GM23248 (cell line): ENCODE measurements around the gene PREX1. TPM values are rescaled to one million over a fixed set of nuclear protein-coding genes. Genes with fewer than 3 reads are reported as not detected.

Experiments used
- DNase-seq: peaks from one replicate; pipeline ENCODE4 v3.0.0-alpha.2; 2015
- H2AFZ ChIP-seq: fragments of 200-600 bp; sonication (generic); 2 replicates; pipeline ENCODE4 v1.6.1; 2016; ENCODE audit warnings: antibody characterized with exemption
- H3F3A ChIP-seq: fragments of 200-600 bp; sonication (generic); 2 replicates; pipeline ENCODE4 v1.6.1; 2016; ENCODE audit warnings: mild to moderate bottlenecking, antibody characterized with exemption, mixed run types; ENCODE audit not compliant: insufficient read depth
- H3K27ac ChIP-seq: fragments of 200-600 bp; sonication (generic); 2 replicates; pipeline ENCODE4 v1.5.1; 2016; ENCODE audit warnings: mild to moderate bottlenecking
- H3K27me3 ChIP-seq: fragments of 200-600 bp; sonication (generic); replicated peaks from 2 replicates; pipeline ENCODE4 v1.6.1; 2016; ENCODE audit warnings: mild to moderate bottlenecking; ENCODE audit not compliant: insufficient read depth
- H3K36me3 ChIP-seq: fragments of 200-600 bp; sonication (generic); 2 replicates; pipeline ENCODE4 v1.6.1; 2016; ENCODE audit warnings: low read depth, mild to moderate bottlenecking
- H3K4me1 ChIP-seq: fragments of 200-600 bp; sonication (generic); 2 replicates; pipeline ENCODE4 v1.6.1; 2016; ENCODE audit warnings: mild to moderate bottlenecking; ENCODE audit not compliant: insufficient read depth
- H3K4me2 ChIP-seq: fragments of 200-600 bp; sonication (generic); one replicate; pipeline ENCODE4 v1.6.1; 2016; ENCODE audit warnings: mild to moderate bottlenecking; ENCODE audit not compliant: unreplicated experiment
- H3K4me3 ChIP-seq: fragments of 200-600 bp; sonication (generic); 2 replicates; pipeline ENCODE4 v1.5.1; 2016; ENCODE audit warnings: mild to moderate bottlenecking
- H3K79me2 ChIP-seq: fragments of 200-600 bp; sonication (generic); 2 replicates; pipeline ENCODE4 v1.6.1; 2016; ENCODE audit warnings: mild to moderate bottlenecking; ENCODE audit not compliant: insufficient read depth
- H3K9ac ChIP-seq: fragments of 200-600 bp; sonication (generic); 2 replicates; pipeline ENCODE4 v1.6.1; 2016; ENCODE audit warnings: mild to moderate bottlenecking
- H3K9me2 ChIP-seq: fragments of 200-600 bp; sonication (generic); 2 replicates; pipeline ENCODE4 v1.6.1; 2016; ENCODE audit warnings: mixed run types, mild to moderate bottlenecking, moderate library complexity; ENCODE audit not compliant: insufficient read depth
- H3K9me3 ChIP-seq: fragments of 200-600 bp; sonication (generic); one replicate; pipeline ENCODE4 v1.6.1; 2017; ENCODE audit warnings: low read depth
- H4K20me1 ChIP-seq: fragments of 200-600 bp; sonication (generic); 2 replicates; pipeline ENCODE4 v1.6.0; 2016; ENCODE audit not compliant: insufficient read depth
- EZH2 ChIP-seq: fragments of 200-600 bp; sonication (generic); IDR thresholded peaks from 2 replicates; pipeline ENCODE4 v1.6.1; 2018; ENCODE audit warnings: antibody characterized with exemption, mild to moderate bottlenecking; ENCODE audit not compliant: insufficient read depth, poor library complexity, severe bottlenecking
- EZH2phosphoT487 ChIP-seq: fragments of 200-600 bp; sonication (generic); IDR thresholded peaks from 2 replicates; pipeline ENCODE4 v1.6.1; 2018; ENCODE audit warnings: antibody characterized with exemption, moderate library complexity, mild to moderate bottlenecking, low read depth; ENCODE audit not compliant: insufficient read depth
- WGBS, 2 experiments: methylation state at CpG; one replicate each; pipeline ENCODE4 v1.1.6; 2015 to 2017; ENCODE audit warnings: low lambda C conversion rate in 2 of 2, low coverage in 1 of 2; ENCODE audit errors: missing lambda C conversion rate in 2 of 2; 5-methylcytosine and 5-hydroxymethylcytosine counted together
- in situ Hi-C: fragments of 300-500 bp; cut with MboI; formaldehyde crosslinking; loops from 2 replicates; pipeline ENCODE4 v1.15.0; 2020
- polyA plus RNA-seq: library from polyadenylated mRNA; unstranded; fragments of >200 nt; fragmentation: Nextera tagmentation; extraction: Ambion mirVana; gene quantifications from 2 replicates; pipeline ENCODE4 v1.2.1, GENCODE V29; 2016
- total RNA-seq: library from RNA; depleted of rRNA; stranded (reverse); fragments of >200 nt; shearing (Covaris generic); gene quantifications from 2 replicates; pipeline ENCODE4 v1.2.3, GENCODE V29; 2014

The PREX1 gene
- total and polyA plus RNA-seq, 2 experiments from 2014 or later, result 0.13 to 0.65 TPM

DNA sequence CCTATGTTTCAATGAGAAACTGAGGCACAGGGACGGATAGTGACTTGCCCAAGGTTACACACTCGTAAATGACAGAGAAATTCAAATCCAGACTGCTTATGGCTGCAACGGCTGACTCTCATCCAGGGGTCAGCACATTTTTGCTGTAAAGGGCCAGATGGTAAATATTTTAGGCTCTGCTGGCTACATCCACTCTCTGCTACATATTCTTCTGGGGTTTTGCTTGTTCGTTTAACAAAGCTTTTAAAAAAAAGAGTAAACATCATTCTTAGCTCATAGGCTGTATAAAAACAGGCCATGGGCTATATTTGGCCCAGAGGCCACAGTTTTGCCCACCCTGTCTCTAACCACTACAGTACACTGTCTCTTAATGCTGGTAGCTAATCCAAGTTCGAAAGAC is 103.4 kb downstream of the PREX1 start:
- no peak for DNase-seq
- H3K36me3 ChIP-seq, result no peaks in the 10 kb centered on the region
- no peak overlapping the region for H3K9ac ChIP-seq
- H3K27ac ChIP-seq, result no peak overlapping the region
- H2AFZ ChIP-seq, result no peak overlapping the region
- 70 to 71% methylated on average over 5 of the region's 5 CpGs for WGBS, 2 experiments
- H3K4me2 ChIP-seq, result no peak overlapping the region
- in situ Hi-C loops, result no loop called here
- H3K4me3 ChIP-seq, result no peak overlapping the region
- H3F3A ChIP-seq, result peaks cover 6% of the 10 kb centered on the region
- H3K79me2 ChIP-seq, result no peaks in the 10 kb centered on the region
- no peak for TF ChIP-seq EZH2phosphoT487
- no peak for TF ChIP-seq EZH2
- H3K9me2 ChIP-seq, result no peaks in the 10 kb centered on the region
- no peaks in the 10 kb centered on the region for H3K9me3 ChIP-seq
- H3K27me3 ChIP-seq, result no peaks in the 10 kb centered on the region
- peaks cover 23% of the 10 kb centered on the region for H3K4me1 ChIP-seq
- H4K20me1 ChIP-seq, result no peaks in the 10 kb centered on the region

DNA sequence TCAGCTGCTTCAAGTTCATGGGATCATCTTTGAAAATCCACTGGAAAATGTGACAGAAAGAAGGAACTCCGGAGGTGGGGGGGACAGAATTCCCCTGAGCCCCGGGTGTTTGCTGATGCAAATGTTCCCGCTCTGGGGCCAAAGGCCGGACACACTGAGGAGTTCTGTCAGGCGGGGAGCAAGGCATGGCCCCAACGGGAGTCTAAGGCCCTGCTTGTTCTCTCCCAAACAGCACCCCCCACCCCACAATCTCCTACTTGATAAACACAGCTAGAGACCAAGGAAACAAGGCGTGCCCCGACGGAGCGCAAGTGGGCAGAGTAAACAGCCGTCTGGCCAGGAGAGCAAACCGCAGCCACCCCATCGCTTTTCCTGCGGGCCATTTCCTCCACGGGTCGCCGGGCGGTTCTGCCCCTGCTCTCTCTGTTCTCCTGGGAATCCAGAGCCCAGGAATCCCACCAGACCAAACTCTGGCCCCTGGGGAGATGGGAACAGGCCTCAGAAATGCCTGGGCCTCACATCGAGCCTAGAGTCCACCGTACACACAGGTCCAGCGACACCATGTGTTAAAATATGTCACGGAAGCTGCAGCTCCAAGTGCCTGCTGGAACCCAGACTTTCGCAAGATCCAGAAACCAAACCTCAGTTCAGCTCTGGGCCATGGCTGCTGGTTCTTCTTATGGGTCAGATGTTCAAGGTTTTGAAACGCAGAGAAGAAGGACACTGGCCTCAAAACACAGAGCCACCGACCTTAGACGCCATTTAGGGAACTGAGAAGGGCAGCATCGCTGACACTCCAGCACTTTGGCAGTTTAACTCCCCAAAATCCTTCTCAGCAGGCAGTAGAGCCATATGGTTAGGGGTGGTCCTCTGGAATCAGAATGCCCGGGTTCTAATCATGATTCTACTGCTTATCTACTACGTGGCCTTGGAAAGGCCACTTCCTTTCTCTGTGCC is 104.2 kb downstream of the PREX1 start:
- H3K9ac ChIP-seq, result no peak overlapping the region
- peak overlapping the region; percentile 6; the same call in 1 of the 2 replicates for H3K27ac ChIP-seq
- H3K9me2 ChIP-seq, result no peaks in the 10 kb centered on the region
- H3K4me2 ChIP-seq, result peak overlapping the region; percentile 19
- no peak overlapping the region for H3K4me3 ChIP-seq
- H3K27me3 ChIP-seq, result no peaks in the 10 kb centered on the region
- no peak for TF ChIP-seq EZH2
- TF ChIP-seq EZH2phosphoT487, result no peak
- no peaks in the 10 kb centered on the region for H4K20me1 ChIP-seq
- in situ Hi-C loops, result no loop called here
- no peaks in the 10 kb centered on the region for H3K9me3 ChIP-seq
- H3F3A ChIP-seq, result peaks cover 6% of the 10 kb centered on the region
- no peaks in the 10 kb centered on the region for H3K79me2 ChIP-seq
- DNase-seq, result peak; percentile 39
- H3K36me3 ChIP-seq, result no peaks in the 10 kb centered on the region
- 0 out of 2 replicates have a peak overlapping the region, but pooled peaks have one; percentile 19 for H2AFZ ChIP-seq
- 44 to 46% methylated on average over 29 of the region's 29 CpGs for WGBS, 2 experiments
- peaks cover 23% of the 10 kb centered on the region for H3K4me1 ChIP-seq

DNA sequence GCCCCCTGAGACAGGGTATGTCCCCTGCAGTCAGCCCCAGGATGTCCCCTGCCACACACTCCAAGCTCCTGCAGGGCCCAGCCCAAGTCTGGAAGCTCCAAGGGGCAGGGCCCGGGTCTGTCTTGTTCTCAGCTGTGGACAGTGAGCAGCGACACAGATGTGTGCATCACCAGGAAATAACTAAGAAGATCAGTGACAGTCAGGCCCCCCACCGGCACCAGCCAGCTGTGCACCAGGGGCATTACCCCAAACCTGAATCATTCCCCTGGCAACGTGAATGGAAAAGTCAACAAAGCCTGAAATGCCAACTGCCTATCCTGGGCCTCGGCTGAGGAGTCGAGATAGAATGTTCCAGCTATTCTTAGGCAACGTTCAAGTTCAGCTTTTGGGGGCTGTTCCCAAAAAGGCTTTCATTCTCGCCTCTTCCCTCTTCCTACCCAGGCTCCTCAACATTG is 105.0 kb downstream of the PREX1 start:
- H3K27me3 ChIP-seq, result no peaks in the 10 kb centered on the region
- no peaks in the 10 kb centered on the region for H3K9me3 ChIP-seq
- H3K27ac ChIP-seq, result peak overlapping the region; percentile 52
- peak overlapping the region; percentile 61; the same call in 1 of the 2 replicates for H2AFZ ChIP-seq
- H3K79me2 ChIP-seq, result no peaks in the 10 kb centered on the region
- H4K20me1 ChIP-seq, result no peaks in the 10 kb centered on the region
- peak; percentile 88 for DNase-seq
- peak overlapping the region; percentile 19 for H3K4me2 ChIP-seq
- 15 to 20% methylated on average over 8 of the region's 8 CpGs for WGBS, 2 experiments
- H3K4me3 ChIP-seq, result no peak overlapping the region
- H3K9me2 ChIP-seq, result no peaks in the 10 kb centered on the region
- TF ChIP-seq EZH2phosphoT487 (no peak), EZH2 (no peak)
- no peaks in the 10 kb centered on the region for H3K36me3 ChIP-seq
- in situ Hi-C loops, result no loop called here
- peaks cover 6% of the 10 kb centered on the region for H3F3A ChIP-seq
- H3K9ac ChIP-seq, result peak overlapping the region; percentile 40; the same call in 1 of the 2 replicates
- peaks cover 23% of the 10 kb centered on the region for H3K4me1 ChIP-seq

DNA sequence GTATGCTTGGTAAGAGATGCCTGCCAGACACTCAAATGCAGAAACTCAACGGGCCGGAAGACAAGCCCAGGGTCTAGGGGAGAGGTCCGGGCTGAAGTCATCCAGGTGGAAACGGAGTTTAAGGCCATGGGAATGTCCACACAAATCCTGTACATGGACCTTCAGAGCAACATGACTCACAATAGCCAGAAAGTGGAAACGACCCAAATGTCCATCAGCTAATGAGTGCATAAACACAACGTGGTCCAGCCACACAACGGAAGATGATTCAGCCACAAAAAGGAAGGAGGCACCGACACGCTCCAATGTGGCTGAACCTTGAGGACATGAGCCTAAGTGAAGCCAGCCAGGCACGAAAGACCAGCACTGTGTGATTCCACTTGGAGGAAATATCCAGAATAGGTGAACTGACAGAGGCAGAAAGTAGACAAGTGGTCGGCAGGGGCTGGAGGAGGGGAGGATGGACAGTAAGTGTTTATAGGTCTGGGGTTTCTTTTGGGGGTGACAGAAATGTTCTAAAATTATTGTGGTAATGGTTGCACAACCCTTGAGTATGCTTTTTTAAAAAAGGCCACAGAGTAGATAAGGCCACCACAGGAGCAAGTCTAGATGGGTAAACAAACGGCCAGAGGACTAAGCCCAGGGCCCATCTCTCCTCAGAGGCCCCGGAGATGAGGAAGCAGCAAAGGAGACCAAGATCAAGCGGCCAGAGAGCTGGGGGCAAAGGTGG is 105.6 kb downstream of the PREX1 start:
- Histone ChIP-seq H3K36me3 (no peaks in the 10 kb centered on the region), H2AFZ (peak overlapping the region; percentile 61; the same call in 1 of the 2 replicates), H3K9me2 (no peaks in the 10 kb centered on the region), H4K20me1 (no peaks in the 10 kb centered on the region), H3K27ac (peak overlapping the region; percentile 52), H3K9ac (peak overlapping the region; percentile 40), H3K27me3 (no peaks in the 10 kb centered on the region), H3K4me2 (peak overlapping the region; percentile 19), H3K79me2 (no peaks in the 10 kb centered on the region), H3K4me1 (peaks cover 23% of the 10 kb centered on the region), H3F3A (peaks cover 6% of the 10 kb centered on the region), H3K4me3 (no peak overlapping the region), H3K9me3 (no peaks in the 10 kb centered on the region)
- in situ Hi-C loops, result no loop called here
- WGBS, 2 experiments, result 32 to 35% methylated on average over 13 to 14 of the region's 14 CpGs
- TF ChIP-seq EZH2 (no peak), EZH2phosphoT487 (no peak)
- DNase-seq, result peak; percentile 83
